DMS79 (cell line): Measurements from ENCODE around the gene CR1L.
A peak's percentile ranks its signal among the peaks of the same experiment; 100 is the strongest.
"Not testable (repeated sequence)": the region's sequence is repeated elsewhere in the genome, so short reads cannot be mapped to it uniquely, and the experiment has no call there.

Experiments used
- DNase-seq: peaks from one replicate; lab custom pipeline; 2025; lab: John Stamatoyannopoulos, UW

The CR1L gene

DNA sequence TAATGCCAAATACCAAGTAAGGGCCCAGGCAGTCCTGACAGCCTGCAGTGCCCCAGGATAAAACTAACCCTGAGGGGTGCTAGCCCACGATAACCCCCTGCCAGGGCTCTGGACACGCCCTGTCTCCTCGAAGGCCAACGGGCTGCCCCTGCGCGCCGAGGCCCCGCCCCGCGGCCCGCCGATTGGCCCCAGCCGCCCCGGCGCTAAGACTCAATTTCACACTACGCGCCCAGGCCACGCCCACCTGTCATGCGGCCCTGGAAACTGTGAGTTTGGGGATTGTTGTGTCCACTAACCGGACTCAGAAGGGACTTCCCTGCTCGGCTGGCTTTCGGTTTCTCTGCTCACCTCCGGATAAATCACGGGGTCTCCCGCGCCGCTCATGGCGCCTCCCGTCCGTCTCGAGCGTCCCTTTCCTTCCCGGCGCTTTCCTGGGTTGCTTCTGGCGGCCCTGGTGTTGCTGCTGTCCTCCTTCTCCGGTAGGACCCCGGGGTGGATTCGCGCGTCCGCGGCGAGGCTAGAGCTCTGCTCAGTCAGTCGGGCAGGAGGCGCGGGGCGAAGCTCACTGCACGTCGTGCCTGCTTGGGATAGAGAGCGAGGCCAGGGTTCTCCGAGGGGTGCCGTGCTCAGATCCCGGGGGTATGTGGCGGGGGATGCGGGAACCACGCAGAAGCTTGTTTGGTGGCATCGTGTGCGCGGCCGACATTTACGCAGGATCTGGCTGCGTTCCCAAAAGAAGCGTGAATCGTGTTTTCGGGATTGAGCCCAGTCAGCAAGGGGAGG, at the start of gene CR1L:
CR1L (plus strand) TSS at position 282 of the 783 bp plus-strand sequence; CDS start at position 383, 101 bp downstream.
- DNase-seq: peak; percentile 41

- no peak for DNase-seq
These were observed 41.2 kb upstream of the CR1L start for GRCh38 chr1:207603777-207604176.

- DNase-seq: no peak
These were observed 39.2 kb upstream of the CR1L start for GRCh38 chr1:207605444-207606361.

DNA sequence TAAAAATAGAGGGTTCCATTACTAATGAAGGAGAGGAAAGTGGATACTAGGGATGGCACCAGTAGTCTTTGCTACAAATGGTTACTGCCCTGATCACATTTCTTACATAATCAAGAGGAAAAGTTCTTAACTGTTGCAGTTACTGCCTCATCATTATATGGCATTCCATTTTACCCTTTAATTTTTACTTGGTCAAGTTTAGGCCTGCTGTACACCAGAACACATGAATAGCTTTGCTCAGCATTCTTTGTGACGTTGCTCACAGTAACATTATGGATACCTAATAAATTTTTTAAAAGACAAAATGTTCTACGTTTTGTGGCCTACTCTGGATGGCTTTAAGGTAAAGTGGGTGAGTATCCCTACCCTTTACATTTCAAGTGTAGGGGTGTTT, 38.6 kb upstream of the CR1L start:
- DNase-seq: no peak

- DNase-seq: no peak
These were observed 32.2 kb upstream of the CR1L start for GRCh38 chr1:207612762-207613161.

GRCh38 chr1:207619871-207620542, 24.9 kb upstream of the CR1L start:
- no peak for DNase-seq

DNA sequence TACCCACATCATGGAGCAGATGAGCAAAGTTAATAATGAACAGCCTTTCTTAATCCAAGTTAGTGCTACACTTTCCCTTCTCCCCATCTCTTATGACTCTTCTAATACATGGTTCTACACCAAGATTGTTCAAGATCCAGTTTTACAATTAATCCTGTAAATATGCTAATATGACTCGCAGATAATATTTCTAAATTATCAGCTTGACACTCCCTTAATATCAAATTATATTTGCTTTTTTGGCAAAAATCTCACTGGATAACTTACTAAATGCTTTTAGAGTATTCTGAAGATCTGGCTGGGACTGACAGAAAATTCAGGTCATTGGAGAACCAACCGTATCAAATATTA, 24.4 kb upstream of the CR1L start:
- no peak for DNase-seq

GRCh38 chr1:207625504-207626071, 19.3 kb upstream of the CR1L start:
- not testable (repeated sequence) for DNase-seq

GRCh38 chr1:207626972-207627337, 18.0 kb upstream of the CR1L start:
- DNase-seq: no peak

- DNase-seq: no peak
These were observed 17.4 kb upstream of the CR1L start for GRCh38 chr1:207627496-207627895.

GRCh38 chr1:207628776-207629175, 16.2 kb upstream of the CR1L start:
- no peak for DNase-seq

GRCh38 chr1:207631137-207631536, 13.8 kb upstream of the CR1L start:
- no peak for DNase-seq

DNA sequence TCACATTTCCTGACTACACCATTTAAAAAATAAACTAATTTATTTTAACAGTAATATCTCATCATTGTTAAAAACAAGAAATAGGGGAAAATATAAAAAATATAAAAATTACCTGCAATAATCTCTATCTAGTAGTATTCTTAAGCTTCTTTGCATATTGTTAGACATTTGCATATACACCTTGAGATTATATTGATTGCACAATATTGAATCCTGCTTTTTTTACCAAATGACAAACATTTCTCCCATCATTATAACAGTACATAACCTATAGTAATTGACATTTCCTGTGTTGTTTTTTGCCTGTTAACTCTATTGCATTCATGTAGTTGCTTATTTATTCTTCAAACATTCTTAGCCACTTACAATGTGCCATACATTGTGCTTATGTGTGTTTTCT, 11.7 kb upstream of the CR1L start:
- DNase-seq: no peak

GRCh38 chr1:207633699-207634289, 11.1 kb upstream of the CR1L start:
- DNase-seq: not testable (repeated sequence)

GRCh38 chr1:207634293-207634692, 10.6 kb upstream of the CR1L start:
- not testable (repeated sequence) for DNase-seq

GRCh38 chr1:207635569-207636186, 9.3 kb upstream of the CR1L start:
- not testable (repeated sequence) for DNase-seq

DNA sequence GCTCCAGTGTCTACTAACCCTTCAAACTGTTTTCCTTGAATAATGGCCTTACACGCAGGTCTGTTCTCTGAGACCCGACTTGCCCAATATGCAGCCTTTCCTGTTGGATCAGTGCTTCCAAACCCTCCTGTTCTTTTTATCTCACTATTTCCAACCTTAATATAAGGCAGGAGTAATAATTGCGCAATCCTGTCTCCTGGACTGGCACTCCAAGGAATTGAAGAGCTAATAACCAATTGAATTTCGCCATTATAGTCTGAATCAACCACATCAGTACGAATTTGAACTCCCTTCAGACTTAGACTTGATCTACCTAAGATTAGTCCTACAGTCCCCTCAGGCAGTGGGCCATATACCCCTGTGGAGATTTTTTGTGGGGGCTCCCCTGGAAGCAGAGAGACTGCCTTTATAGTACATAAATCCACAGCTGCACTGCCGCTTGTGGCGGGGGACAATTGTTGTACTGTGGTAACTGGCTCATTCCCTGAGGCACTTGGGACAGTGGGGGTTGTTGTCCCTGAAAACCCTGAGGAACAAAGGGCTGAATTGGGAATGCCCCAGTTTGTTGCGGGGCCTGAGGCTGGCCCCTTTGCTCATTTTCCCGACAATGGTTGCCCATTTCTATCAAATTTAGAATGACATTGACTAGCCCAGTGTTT, 6.3 kb upstream of the CR1L start:
- not testable (repeated sequence) for DNase-seq

DNA sequence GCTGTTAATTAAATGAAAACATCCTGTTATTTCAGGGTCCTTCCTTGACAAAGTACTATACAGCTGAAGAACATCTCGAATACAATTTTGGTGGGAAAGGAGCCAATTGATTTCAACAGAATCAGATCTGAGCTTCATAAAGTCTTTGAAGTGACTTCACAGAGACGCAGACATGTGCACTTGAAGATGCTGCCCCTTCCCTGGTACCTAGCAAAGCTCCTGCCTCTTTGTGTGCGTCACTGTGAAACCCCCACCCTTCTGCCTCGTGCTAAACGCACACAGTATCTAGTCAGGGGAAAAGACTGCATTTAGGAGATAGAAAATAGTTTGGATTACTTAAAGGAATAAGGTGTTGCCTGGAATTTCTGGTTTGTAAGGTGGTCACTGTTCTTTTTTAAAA, 5.6 kb upstream of the CR1L start:
- DNase-seq: not testable (repeated sequence)

GRCh38 chr1:207644166-207644851, 624 bp upstream of the CR1L start:
- DNase-seq: no peak

DNA sequence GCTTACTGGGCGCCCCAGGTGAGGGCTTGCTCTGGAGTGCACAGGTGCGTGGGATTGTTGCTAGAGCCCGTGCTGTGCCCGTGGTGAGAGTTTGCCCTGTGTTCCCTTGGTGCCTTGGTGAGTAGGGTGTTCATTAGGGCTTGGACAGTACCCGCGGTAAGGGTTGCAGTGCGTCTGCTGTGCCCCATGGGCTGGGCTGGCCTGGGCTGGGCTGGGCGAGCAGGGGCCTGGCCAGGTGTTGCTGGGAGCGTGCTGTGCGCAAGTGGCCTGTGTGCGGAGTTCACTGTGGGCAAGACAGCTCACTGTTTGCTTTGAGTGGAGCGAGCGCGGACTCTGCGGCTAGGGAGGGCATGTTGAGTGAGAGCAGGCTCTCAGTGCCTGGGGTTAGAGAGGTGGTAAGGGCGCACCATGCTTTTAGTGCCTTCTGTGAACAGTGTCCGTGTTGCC, 725 bp downstream of the CR1L start:
- no peak for DNase-seq
